Amniotic stem cell (primary cell): Measurements from ENCODE around the gene ZNF280B.
"Not testable (repeated sequence)": the region's sequence is repeated elsewhere in the genome, so short reads cannot be mapped to it uniquely, and the experiment has no call there.

Experiments used
- DNase-seq: peaks from one replicate; lab custom pipeline; 2025; lab: John Stamatoyannopoulos, UW

The ZNF280B gene

DNA sequence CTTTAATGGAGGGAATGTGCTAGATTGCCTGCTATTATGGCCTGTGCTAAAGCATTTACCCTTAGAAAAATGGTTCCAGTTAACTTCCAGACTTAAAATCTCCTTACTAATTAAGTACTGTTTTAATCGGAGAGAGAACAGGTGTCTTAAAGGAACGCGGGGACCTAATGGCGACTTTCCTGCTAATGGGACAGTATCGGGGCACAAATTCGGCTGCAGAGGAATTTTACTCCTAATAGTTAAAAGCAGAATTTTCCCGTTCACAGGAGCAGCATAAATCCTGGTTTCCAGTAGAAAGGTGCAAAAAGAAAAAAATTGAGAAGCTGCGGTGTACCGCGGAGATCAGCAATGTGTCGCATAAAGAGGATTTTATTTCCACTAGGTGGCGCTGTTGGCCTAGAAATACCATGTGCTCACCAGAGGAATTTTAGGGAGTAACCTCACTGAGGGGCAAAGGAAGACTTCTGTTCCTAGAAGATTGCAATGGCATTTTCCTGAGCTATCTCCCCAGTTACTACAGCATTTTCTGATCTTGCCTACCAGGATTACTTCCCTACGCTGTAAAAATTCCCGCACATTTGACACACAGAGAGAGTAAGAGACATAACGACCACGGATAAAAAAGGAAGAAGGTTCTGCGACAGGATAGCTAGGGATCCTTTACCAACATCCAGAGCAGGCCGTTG is 44.5 kb downstream of the ZNF280B start:
- peak; percentile 17 for DNase-seq

DNA sequence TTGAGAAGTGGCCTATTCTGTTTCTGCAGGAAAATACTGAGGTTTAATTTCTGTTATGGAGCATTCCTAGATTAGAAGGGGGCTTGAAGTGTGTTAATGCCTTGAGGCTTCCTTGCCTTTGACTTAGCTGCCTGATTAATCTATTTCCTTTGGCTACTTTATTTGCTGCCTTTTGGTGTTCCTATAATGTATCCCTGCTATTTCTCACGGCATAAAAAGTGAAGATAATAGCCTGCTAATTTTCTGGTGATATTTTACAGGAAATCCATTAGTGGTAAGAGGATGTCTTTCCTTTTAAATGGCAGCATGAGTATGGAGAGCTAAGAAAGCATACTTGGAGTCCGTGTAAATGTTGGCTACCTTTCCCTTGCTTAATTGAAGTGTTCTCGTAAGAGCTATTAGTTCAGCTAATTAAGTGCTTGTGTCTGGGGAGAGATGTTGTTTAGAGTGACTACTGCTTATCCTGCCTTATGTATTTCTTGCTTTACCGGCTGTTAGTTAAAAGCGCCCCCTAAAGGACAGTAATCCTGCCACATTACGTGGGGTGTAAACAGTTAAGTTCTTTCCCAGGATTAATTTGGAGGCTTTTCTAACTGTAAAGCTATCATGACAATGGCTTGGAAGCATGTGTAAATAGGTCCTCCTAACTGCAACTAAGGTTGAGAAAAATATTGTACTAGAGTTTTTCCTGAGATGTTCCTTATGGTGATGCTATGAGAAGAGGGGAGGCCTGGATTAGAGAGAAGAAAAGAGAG is 45.6 kb downstream of the ZNF280B start:
- no peak for DNase-seq

- DNase-seq: no peak
These were observed 47.0 kb downstream of the ZNF280B start for GRCh38 chr22:22461583-22461982.

GRCh38 chr22:22461111-22461510 is 47.4 kb downstream of the ZNF280B start:
- DNase-seq: no peak

DNA sequence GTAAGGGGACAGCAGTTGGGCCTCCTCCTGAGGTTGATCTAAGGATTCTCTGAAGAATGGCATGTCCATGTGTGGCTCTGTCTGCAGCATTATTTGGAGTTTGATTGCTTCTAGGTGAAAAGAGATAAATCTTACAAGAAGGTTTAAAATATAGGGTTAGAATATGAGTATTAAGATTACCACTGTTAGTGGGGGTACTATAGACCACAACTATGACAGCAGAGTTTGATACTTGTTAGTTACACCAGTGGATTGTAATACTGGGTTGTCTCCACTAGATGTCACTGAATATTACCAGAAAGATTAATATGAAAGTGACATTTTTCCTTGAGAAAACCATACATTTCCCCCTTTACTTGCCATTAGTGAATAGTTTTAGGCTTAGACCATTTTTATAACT is 47.9 kb downstream of the ZNF280B start:
- no peak for DNase-seq

GRCh38 chr22:22460060-22460459 is 48.5 kb downstream of the ZNF280B start:
- DNase-seq: no peak

- no peak for DNase-seq
These were observed 49.5 kb downstream of the ZNF280B start for GRCh38 chr22:22458896-22459588.

DNA sequence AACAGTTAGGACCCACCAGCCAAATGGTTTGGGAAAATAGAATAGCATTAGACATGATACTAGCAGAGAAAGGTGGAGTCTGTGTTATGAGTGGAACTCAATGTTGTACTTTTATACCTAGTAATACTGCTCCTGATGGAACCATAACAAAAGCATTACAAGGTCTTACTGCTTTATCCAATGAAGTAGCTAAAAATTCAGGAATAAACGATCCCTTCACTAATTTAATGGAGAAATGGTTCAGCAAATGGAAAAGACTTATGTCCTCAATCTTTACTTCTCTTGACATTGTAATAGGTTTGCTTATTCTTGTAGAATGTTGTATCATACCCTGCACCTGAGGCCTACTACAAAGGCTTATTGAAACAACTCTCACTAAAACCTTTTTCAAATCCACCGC is 50.2 kb downstream of the ZNF280B start:
- no peak for DNase-seq

GRCh38 chr22:22454997-22455396 is 53.5 kb downstream of the ZNF280B start:
- no peak for DNase-seq

DNA sequence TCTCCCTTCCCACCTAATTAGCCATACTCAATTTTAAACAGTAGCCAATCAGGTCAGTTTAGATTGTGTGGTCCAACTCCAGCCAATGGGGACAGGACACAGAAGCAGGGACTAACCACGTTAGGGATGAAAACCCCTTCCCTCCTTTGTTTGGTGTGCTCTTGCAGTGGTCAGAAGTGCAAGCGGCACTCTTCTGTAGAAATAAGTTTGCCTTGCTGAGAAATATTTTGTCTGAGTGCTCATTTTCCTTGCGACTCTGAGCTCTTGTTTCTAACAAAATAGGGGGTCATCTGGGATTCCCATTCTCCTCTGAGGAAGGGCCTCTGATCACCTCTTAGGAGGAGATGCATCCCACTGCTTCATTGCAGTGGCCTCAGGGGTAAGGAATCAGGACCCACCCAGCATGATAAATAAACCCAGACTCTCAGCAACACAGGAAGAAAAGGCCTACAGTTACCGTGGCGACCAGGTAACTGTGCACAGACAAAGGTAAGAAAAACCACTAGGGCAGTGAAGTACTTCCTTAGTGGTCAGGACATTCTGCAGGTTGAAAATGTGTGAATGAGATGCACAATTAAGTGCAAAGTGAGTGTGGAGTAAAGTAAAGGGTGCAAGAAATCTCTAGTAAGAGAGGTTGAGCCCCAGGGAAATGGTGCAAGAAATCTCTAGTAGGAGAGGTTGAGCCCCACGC is 55.4 kb downstream of the ZNF280B start:
- DNase-seq: no peak

- DNase-seq: no peak
These were observed 56.3 kb downstream of the ZNF280B start for GRCh38 chr22:22452211-22452610.

DNA sequence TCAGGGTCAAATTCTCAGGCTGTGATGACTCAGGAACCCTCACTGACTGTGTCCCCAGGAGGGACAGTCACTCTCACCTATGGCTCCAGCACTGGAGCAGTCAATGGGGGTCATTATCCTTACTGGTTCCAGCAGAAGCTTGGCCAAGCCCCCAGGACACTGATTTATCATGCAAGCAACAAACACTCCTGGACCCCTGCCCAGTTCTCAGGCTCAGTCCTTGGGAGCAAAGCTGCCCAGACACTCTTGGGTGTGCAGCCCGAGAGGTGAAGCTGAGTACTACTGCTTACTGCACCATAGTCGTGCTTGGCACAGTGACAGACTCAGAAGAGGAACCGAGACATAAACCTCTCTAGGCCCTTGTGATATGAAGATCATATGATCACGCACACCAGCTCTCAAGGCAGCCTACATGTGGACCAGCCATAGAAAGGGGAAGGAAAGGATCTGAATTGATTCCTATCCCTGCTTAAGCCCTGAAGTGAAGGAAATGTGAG is 58.2 kb downstream of the ZNF280B start:
- DNase-seq: no peak

GRCh38 chr22:22449819-22450218 is 58.7 kb downstream of the ZNF280B start:
- DNase-seq: no peak

- DNase-seq: no peak
These were observed 62.0 kb downstream of the ZNF280B start for GRCh38 chr22:22446517-22446916.

DNA sequence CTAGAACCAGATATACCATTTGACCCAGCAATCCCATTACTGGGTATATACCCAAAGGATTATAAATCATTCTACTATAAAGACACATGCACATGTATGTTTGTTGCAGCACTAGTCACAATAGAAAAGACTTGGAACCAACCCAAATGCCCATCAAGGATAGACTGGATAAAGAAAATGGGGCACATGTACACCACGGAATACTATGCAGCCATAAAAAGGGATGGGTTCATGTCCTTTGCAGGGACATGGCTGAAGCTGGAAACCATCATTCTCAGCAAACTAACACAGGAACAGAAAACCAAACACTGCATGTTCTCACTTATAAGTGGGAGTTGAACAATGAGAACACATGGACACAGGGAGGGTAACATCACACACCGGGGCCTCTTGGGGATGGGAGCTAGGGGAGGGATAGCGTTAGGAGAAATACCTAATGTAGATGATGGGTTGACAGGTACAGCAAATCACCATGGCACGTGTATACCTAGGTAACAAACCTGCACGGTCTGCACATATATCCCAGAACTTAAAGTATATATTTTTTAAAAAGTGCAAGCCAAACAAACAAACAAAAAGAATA is 64.4 kb downstream of the ZNF280B start:
- DNase-seq: not testable (repeated sequence)

DNA sequence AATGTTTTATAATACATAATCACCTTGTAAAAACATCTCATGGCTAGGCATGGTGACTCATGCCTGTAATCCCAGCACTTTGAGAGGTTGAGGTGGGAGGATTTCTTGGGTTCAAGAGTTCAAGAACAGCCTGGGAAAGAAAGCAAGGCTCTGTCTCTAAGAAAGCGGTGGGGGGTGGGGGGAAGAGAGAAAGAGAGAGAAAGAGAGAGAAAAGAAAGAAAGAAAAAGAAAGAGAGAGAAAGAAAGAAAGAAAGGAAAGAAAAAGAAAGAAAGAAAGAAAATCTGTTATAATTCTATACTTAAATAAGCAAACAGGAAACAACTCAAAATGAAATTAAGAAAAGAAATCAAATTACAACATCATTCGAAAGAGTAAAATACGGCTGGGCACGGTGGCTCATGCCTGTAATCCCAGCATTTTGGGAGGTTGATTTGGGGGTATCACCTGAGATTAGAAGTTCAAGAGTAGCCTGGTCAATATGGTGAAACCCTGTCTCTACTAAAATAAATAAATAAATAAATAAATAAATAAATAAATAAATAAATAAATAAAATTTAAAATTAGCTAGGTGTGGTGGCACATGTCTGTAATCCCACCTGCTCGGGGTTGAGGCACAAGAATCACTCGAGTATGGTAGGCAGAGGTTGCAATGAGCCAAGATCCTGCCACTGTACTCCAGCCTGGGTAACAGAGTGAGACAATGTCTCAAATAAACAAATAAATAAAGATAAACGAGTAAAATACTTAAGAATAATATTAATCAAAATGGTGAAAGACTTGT is 65.4 kb downstream of the ZNF280B start:
- DNase-seq: no peak

DNA sequence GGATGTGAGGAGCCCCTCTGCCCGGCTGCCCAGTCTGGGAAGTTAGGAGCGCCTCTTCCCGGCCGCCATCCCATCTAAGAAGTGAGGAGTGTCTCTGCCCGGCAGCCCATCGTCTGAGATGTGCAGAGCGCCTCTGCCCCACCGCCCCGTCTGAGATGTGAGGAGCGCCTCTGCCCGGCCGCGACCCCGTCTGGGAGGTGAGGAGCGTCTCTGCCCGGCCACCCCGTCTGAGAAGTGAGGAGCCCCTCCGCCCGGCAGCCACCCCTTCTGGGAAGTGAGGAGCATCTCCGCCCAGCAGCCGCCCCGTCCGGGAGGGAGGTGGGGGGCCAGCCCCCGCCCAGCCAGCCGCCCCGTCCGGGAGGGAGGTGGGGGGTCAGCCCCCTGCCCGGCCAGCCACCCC is 66.9 kb downstream of the ZNF280B start:
- DNase-seq: not testable (repeated sequence)

DNA sequence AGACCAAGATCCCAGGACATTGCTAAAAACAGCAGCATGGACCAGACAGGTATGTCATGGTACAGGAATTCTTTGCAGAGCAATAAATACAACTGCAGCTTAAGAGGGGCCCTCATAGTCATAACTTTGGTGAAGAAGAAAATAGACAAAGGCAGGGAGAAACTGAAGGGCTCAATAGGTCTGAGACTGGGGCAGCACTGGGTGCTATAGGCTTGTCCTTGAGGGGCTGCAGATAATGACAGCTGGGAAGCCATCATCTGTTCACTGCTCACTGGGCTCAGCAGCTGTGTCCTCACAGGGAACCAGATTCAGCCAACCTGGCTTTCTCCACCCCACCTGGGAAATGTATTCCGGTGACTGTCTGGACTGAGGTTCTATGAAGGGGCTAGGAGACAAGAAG is 68.4 kb downstream of the ZNF280B start:
- no peak for DNase-seq
